ENCODE measurements around the gene GALM. TPM values are rescaled to one million over a fixed set of nuclear protein-coding genes. Genes with fewer than 3 reads are reported as not detected.
"Not testable (repeated sequence)": the region's sequence is repeated elsewhere in the genome, so short reads cannot be mapped to it uniquely, and the experiment has no call there.

Gene GALM
- total and polyA plus RNA-seq, 2 donors (not counting 3 experiments of a cell fraction or from before 2014, with no cell fraction given): 4.8 to 6.1 TPM

- no peak overlapping the region for H3K9ac ChIP-seq (replicated peaks; ENCODE audit: extremely low read depth, insufficient read depth, low read length)
- H3K4me1 ChIP-seq (ENCODE audit: control insufficient read depth, extremely low read depth, insufficient read depth, low read length): no peaks in the 10 kb centered on the region
- DNase-seq (ENCODE audit: low read depth, low spot score): peak; percentile 51
- dilution Hi-C loops (cut with MboI; ENCODE audit: extremely low pct_ligation_motif_present, low sequenced_read_pairs) (no loop called here), intact Hi-C loops (cut with micrococcal nuclease) (no loop called here)
- ChIA-PET CTCF (interaction anchor here (1.9 to 2.2 kb wide), 2 partner anchors 35 to 103 kb away, joined by 4 to 6 read pairs; partner anchors contain the start of gene HNRNPLL), POLR2A (no interaction called here)
- no peaks in the 10 kb centered on the region for H3K36me3 ChIP-seq (ENCODE audit: control insufficient read depth in 2 of 2, extremely low read depth in 1 of 2, insufficient read depth in 2 of 2, low read length in 2 of 2)
- H4K20me1 ChIP-seq (replicated peaks; ENCODE audit: control insufficient read depth, extremely low read depth, insufficient read depth, low read length): no peaks in the 10 kb centered on the region
- no peaks in the 10 kb centered on the region for H3K27me3 ChIP-seq (ENCODE audit: control insufficient read depth in 2 of 2, insufficient read depth in 2 of 2, low read length in 2 of 2)
- no peak overlapping the region for H2AFZ ChIP-seq (ENCODE audit: low read depth, low read length)
- no peak overlapping the region for H3K4me2 ChIP-seq (ENCODE audit: insufficient read depth, low read length)
- H3K4me3 ChIP-seq (replicated peaks in 1 of 3; ENCODE audit: insufficient read depth in 1 of 3, low read depth in 1 of 3, low read length in 3 of 3): no peak overlapping the region
- TF ChIP-seq POLR2A (IDR thresholded peaks at IDR 0.05; ENCODE audit: low read depth, low read length) (no peak), POLR2AphosphoS5 (IDR thresholded peaks at IDR 0.05; ENCODE audit: insufficient read depth, low read depth, low read length) (no peak)
- BruUV-seq (replicated peaks): no TSS peak
- no peaks in the 10 kb centered on the region for H3K9me1 ChIP-seq (replicated peaks; ENCODE audit: control insufficient read depth, extremely low read depth, insufficient read depth, low read length)
- no peaks in the 10 kb centered on the region for H3K79me2 ChIP-seq (ENCODE audit: control insufficient read depth, insufficient read depth, low read length)
- H3K27ac ChIP-seq (ENCODE audit: insufficient read depth, low read depth, low read length): no peak overlapping the region
- H3K9me3 ChIP-seq (replicated peaks; ENCODE audit: control insufficient read depth, insufficient read depth, low read length): no peaks in the 10 kb centered on the region
- no peak for FAIRE-seq
Observed at GRCh38 chr2:38706846-38707345, 41.0 kb downstream of the GALM start.

- H3K9me1 ChIP-seq (replicated peaks; ENCODE audit: control insufficient read depth, extremely low read depth, insufficient read depth, low read length); H3K79me2 ChIP-seq (ENCODE audit: control insufficient read depth, insufficient read depth, low read length); intact Hi-C loops (cut with micrococcal nuclease); H4K20me1 ChIP-seq (replicated peaks; ENCODE audit: control insufficient read depth, extremely low read depth, insufficient read depth, low read length); H3K36me3 ChIP-seq (ENCODE audit: control insufficient read depth in 2 of 2, extremely low read depth in 1 of 2, insufficient read depth in 2 of 2, low read length in 2 of 2); H3K9me3 ChIP-seq (replicated peaks; ENCODE audit: control insufficient read depth, insufficient read depth, low read length); H2AFZ ChIP-seq (ENCODE audit: low read depth, low read length); FAIRE-seq; H3K27me3 ChIP-seq (ENCODE audit: control insufficient read depth in 2 of 2, insufficient read depth in 2 of 2, low read length in 2 of 2); H3K27ac ChIP-seq (ENCODE audit: insufficient read depth, low read depth, low read length); BruUV-seq (replicated peaks); dilution Hi-C loops (cut with MboI; ENCODE audit: extremely low pct_ligation_motif_present, low sequenced_read_pairs); H3K4me3 ChIP-seq (replicated peaks in 1 of 3; ENCODE audit: insufficient read depth in 1 of 3, low read depth in 1 of 3, low read length in 3 of 3); H3K4me1 ChIP-seq (ENCODE audit: control insufficient read depth, extremely low read depth, insufficient read depth, low read length); DNase-seq (ENCODE audit: low read depth, low spot score); H3K4me2 ChIP-seq (ENCODE audit: insufficient read depth, low read length); H3K9ac ChIP-seq (replicated peaks; ENCODE audit: extremely low read depth, insufficient read depth, low read length): not testable (repeated sequence)
- POLR2A ChIA-PET: interaction anchor here (0.6 to 0.9 kb wide), 2 partner anchors 43 to 63 kb away, joined by 3 to 4 read pairs; partner anchors contain the start of gene SRSF7
- CTCF ChIA-PET: interaction anchor here (1.1 to 2.2 kb wide), 2 partner anchors 37 to 153 kb away, joined by 3 to 4 read pairs; no protein-coding TSS in a partner anchor
Observed at GRCh38 chr2:38708491-38708890, 42.6 kb downstream of the GALM start.

All from endothelial cell of umbilical vein (primary cell).